Suppressor macrophage (primary cell): Measurements from ENCODE around the gene MICAL3.
A peak's percentile ranks its signal among the peaks of the same experiment; 100 is the strongest.

Source experiments
- DNase-seq, 4 experiments: peaks; one replicate each; pipeline ENCODE4 v3.0.0-alpha.2; 2020 to 2022

The MICAL3 gene

GRCh38 chr22:17743661-17744411 lies 280.5 kb downstream of the MICAL3 start:
- DNase-seq: no peak

- peak; percentile 71 to 82 (median 74) for DNase-seq
These were observed 281.8 kb downstream of the MICAL3 start for GRCh38 chr22:17742527-17742902.

- no peak for DNase-seq
These were observed 282.4 kb downstream of the MICAL3 start for GRCh38 chr22:17741866-17742526.

GRCh38 chr22:17739196-17739975 lies 285.0 kb downstream of the MICAL3 start:
- no peak for DNase-seq

- no peak for DNase-seq
These were observed 285.8 kb downstream of the MICAL3 start for GRCh38 chr22:17738386-17739128.
